ENCODE measurements around the gene AUTS2. TPM values are rescaled to one million over a fixed set of nuclear protein-coding genes. Genes with fewer than 3 reads are reported as not detected.

AUTS2 gene
- total and polyA plus RNA-seq, 10 donors: 6.1 to 54.8 (median 29.1) TPM

GRCh38 chr7:70787286-70787685 lies 1189.0 kb downstream of the AUTS2 start:
- DNase-seq: no peak
- no peaks in the 10 kb centered on the region for H3K27me3 ChIP-seq (replicated peaks in 1 of 7)
- TF ChIP-seq POLR2A (IDR thresholded peaks at IDR 0.05): no peak
- TF ChIP-seq CTCF (IDR thresholded peaks at IDR 0.05 in 8 of 11, conservative IDR thresholded peaks at IDR 0.05 in 3 of 11): no peak
- TF ChIP-seq POLR2AphosphoS5 (IDR thresholded peaks at IDR 0.05): no peak
- H3K9me3 ChIP-seq: no peaks in the 10 kb centered on the region
- 88 to 97% (median 91%) methylated on average over 25 of the region's 25 CpGs for WGBS, 5 donors
- intact Hi-C loops (cut with DNase I; ENCODE audit: low total_unique reads): no loop called here
- no peak overlapping the region for H3K4me3 ChIP-seq
- H3K27ac ChIP-seq: no peak overlapping the region
- peaks cover 0 to 94% (median 41%) of the 10 kb centered on the region in 6 donors for H3K36me3 ChIP-seq
- no peaks in the 10 kb centered on the region for H3K4me1 ChIP-seq

DNA sequence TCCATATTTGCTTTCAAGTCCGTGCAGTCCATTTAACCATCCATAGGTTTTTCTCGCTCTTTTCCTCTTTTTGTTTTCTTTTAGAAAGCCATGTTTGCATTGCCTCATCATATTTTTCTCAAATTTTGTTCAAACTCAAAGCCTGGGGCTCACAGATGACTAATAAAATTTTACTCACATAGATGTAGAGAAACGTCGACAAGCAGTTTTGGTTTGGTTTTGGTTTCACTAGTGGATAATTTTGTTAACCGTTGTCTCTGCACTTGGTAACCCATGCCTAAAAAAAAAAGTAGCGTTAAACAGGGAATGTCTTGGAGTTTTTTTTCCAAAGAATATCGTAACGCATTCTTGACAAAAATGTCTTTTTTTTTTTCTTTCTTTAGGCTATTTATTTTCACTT lies 1189.5 kb downstream of the AUTS2 start:
- intact Hi-C loops (cut with DNase I; ENCODE audit: low total_unique reads): no loop called here
- H3K4me3 ChIP-seq: no peak overlapping the region
- H3K9me3 ChIP-seq: no peaks in the 10 kb centered on the region
- no peak overlapping the region for H3K27ac ChIP-seq
- no peak for DNase-seq
- peaks cover 0 to 92% (median 41%) of the 10 kb centered on the region in 6 donors for H3K36me3 ChIP-seq
- H3K27me3 ChIP-seq (replicated peaks in 1 of 7): no peaks in the 10 kb centered on the region
- H3K4me1 ChIP-seq: no peaks in the 10 kb centered on the region
- 87 to 91% (median 89%) methylated on average over 8 of the region's 8 CpGs for WGBS, 5 donors
- TF ChIP-seq POLR2A (IDR thresholded peaks at IDR 0.05): no peak
- no peak for TF ChIP-seq CTCF (IDR thresholded peaks at IDR 0.05 in 8 of 11, conservative IDR thresholded peaks at IDR 0.05 in 3 of 11)
- no peak for TF ChIP-seq POLR2AphosphoS5 (IDR thresholded peaks at IDR 0.05)

DNA sequence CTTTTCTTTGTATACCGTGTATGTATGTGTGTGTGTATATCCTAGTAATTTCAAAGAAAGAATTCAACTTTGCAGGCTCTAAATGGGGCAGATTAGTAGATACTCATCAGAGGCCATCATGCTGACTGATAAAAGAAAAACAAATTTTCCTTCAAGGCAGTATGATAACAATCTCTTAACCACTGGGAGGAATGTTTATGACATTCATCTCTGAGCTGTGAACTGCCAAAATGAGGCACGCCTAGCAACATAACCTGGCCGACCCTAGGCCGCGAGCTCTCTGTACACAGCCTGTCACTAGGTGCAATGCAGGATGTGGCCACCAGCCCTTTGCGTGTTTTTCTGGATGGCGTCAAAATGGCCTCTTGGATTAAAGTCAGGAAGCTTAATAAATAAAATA lies 1190.0 kb downstream of the AUTS2 start:
- WGBS, 5 donors: 86 to 93% (median 90%) methylated on average over 7 of the region's 7 CpGs
- DNase-seq: no peak
- no peaks in the 10 kb centered on the region for H3K4me1 ChIP-seq
- H3K36me3 ChIP-seq: peaks cover 0 to 91% (median 41%) of the 10 kb centered on the region in 6 donors
- no peaks in the 10 kb centered on the region for H3K9me3 ChIP-seq
- H3K27me3 ChIP-seq (replicated peaks in 1 of 7): no peaks in the 10 kb centered on the region
- intact Hi-C loops (cut with DNase I; ENCODE audit: low total_unique reads): no loop called here
- TF ChIP-seq POLR2AphosphoS5 (IDR thresholded peaks at IDR 0.05) (no peak), POLR2A (IDR thresholded peaks at IDR 0.05) (no peak), CTCF (IDR thresholded peaks at IDR 0.05 in 8 of 11, conservative IDR thresholded peaks at IDR 0.05 in 3 of 11) (no peak)
- no peak overlapping the region for H3K4me3 ChIP-seq
- no peak overlapping the region for H3K27ac ChIP-seq

- Histone ChIP-seq H3K27ac (no peak overlapping the region), H3K36me3 (peaks cover 0 to 77% (median 39%) of the 10 kb centered on the region in 6 donors), H3K4me3 (no peak overlapping the region), H3K4me1 (no peaks in the 10 kb centered on the region), H3K9me3 (no peaks in the 10 kb centered on the region), H3K27me3 (replicated peaks in 1 of 7) (no peaks in the 10 kb centered on the region)
- DNase-seq: no peak
- TF ChIP-seq POLR2A (IDR thresholded peaks at IDR 0.05) (no peak), POLR2AphosphoS5 (IDR thresholded peaks at IDR 0.05) (no peak), CTCF (IDR thresholded peaks at IDR 0.05 in 8 of 11, conservative IDR thresholded peaks at IDR 0.05 in 3 of 11) (no peak)
- intact Hi-C loops (cut with DNase I; ENCODE audit: low total_unique reads): no loop called here
- 95 to 98% (median 97%) methylated on average over 39 to 43 of the region's 43 CpGs for WGBS, 5 donors
Measured at GRCh38 chr7:70789481-70790214, 1191.4 kb downstream of the AUTS2 start.

Measured in spleen (tissue), 11 donors.